Astrocyte (in vitro differentiated cells and primary cell): ENCODE results near the gene SLC7A10.
"Not testable (repeated sequence)": the region's sequence is repeated elsewhere in the genome, so short reads cannot be mapped to it uniquely, and the experiment has no call there.

Experiments used
- EZH2 ChIP-seq: IDR thresholded peaks from 2 replicates; pipeline ENCODE4 v1.6.1; 2012; ENCODE audit warnings: mild to moderate bottlenecking, low read length, inconsistent platforms; ENCODE audit not compliant: insufficient read depth
- TF ChIP-seq, protein P1 (sequence below): IDR thresholded peaks from 2 replicates; pipeline ENCODE4 v1.5.1; 2011; ENCODE audit warnings: low read depth, mild to moderate bottlenecking, inconsistent platforms, low read length, moderate library complexity; ENCODE audit not compliant: insufficient read depth

DNA sequence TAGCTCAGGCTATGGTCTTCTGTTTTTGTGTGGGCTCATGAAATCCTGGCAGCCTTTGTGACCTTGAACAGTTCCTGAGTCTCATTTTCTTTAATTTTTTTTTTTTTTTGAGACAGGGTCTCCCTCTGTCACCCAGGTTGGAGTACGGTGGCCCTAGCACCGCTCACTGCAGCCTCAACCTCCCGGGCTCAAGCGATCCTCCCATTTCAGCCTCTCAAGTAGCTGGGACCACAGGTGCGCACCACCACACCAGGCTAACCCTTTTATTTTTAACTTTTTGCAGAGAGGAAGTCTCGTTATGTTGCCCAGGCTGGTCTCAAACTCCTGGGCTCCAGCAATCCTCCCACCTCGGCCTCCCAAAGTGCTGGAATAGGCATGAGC lies 15.8 kb downstream of the SLC7A10 start:
- TF ChIP-seq, protein P1, sequence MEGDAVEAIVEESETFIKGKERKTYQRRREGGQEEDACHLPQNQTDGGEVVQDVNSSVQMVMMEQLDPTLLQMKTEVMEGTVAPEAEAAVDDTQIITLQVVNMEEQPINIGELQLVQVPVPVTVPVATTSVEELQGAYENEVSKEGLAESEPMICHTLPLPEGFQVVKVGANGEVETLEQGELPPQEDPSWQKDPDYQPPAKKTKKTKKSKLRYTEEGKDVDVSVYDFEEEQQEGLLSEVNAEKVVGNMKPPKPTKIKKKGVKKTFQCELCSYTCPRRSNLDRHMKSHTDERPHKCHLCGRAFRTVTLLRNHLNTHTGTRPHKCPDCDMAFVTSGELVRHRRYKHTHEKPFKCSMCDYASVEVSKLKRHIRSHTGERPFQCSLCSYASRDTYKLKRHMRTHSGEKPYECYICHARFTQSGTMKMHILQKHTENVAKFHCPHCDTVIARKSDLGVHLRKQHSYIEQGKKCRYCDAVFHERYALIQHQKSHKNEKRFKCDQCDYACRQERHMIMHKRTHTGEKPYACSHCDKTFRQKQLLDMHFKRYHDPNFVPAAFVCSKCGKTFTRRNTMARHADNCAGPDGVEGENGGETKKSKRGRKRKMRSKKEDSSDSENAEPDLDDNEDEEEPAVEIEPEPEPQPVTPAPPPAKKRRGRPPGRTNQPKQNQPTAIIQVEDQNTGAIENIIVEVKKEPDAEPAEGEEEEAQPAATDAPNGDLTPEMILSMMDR = not testable (repeated sequence)
- TF ChIP-seq EZH2 = not testable (repeated sequence)
